Tibial nerve (tissue), 4 donors: ENCODE results near the gene DEUP1.
"Not testable (repeated sequence)": the region's sequence is repeated elsewhere in the genome, so short reads cannot be mapped to it uniquely, and the experiment has no call there.

Experiments
- EP300 ChIP-seq, 2 donors: sonication (generic); formaldehyde crosslinking; IDR thresholded peaks; one replicate each; pipeline ENCODE4 v1.6.1; 2017; ENCODE audit warnings: antibody characterized with exemption in 2 of 2, mild to moderate bottlenecking in 1 of 2
- POLR2A ChIP-seq, 2 donors: fragments of 450-650 bp; IDR thresholded peaks; one replicate each; pipeline ENCODE4 v1.6.1; 2017; ENCODE audit warnings: antibody characterized with exemption in 2 of 2, mild to moderate bottlenecking in 2 of 2, moderate library complexity in 2 of 2
- TF ChIP-seq, protein P1 (sequence below), 5 experiments: fragments of 200-600 bp in 3 of 5; fragments of 450-650 bp in 2 of 5; sonication (generic) in 3 of 5; IDR thresholded peaks; one replicate each; pipeline ENCODE4 v1.5.1; 2016 to 2019; ENCODE audit warnings: antibody characterized with exemption in 5 of 5, mild to moderate bottlenecking in 3 of 5, moderate library complexity in 2 of 5

DNA sequence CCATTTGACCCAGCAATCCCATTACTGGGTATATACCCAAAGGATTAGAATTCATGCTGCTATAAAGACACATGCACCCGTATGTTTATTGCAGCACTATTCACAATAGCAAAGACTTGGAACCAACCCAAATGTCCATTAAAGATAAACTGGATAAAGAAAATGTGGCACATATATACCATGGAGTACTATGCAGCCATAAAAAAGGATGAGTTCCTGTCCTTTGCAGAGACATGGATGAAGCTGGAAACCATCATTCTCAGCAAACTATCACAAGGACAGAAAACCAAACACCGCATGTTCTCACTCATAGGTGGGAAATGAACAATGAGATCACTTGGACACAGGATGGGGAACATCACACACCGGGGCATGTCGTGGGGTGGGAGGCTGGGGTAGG lies 133.1 kb downstream of the DEUP1 start:
- TF ChIP-seq, protein P1, sequence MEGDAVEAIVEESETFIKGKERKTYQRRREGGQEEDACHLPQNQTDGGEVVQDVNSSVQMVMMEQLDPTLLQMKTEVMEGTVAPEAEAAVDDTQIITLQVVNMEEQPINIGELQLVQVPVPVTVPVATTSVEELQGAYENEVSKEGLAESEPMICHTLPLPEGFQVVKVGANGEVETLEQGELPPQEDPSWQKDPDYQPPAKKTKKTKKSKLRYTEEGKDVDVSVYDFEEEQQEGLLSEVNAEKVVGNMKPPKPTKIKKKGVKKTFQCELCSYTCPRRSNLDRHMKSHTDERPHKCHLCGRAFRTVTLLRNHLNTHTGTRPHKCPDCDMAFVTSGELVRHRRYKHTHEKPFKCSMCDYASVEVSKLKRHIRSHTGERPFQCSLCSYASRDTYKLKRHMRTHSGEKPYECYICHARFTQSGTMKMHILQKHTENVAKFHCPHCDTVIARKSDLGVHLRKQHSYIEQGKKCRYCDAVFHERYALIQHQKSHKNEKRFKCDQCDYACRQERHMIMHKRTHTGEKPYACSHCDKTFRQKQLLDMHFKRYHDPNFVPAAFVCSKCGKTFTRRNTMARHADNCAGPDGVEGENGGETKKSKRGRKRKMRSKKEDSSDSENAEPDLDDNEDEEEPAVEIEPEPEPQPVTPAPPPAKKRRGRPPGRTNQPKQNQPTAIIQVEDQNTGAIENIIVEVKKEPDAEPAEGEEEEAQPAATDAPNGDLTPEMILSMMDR (IDR thresholded peaks at IDR 0.05) = not testable (repeated sequence)
- not testable (repeated sequence) for TF ChIP-seq EP300, POLR2A (IDR thresholded peaks at IDR 0.05)
